Loucy (cell line): ENCODE measurements around the gene GOLGA6L2.

ENCODE experiments used
- CTCF ChIP-seq: fragments of 200-600 bp; sonication (generic); conservative IDR thresholded peaks from 2 replicates; pipeline ENCODE4 v1.5.1; 2014; ENCODE audit warnings: mild to moderate bottlenecking, antibody characterized with exemption, low read length
- EZH2phosphoT487 ChIP-seq: fragments of 200-600 bp; IDR thresholded peaks from 2 replicates; pipeline ENCODE4 v1.6.1; 2018; ENCODE audit warnings: antibody characterized with exemption, mild to moderate bottlenecking, moderate library complexity, borderline replicate concordance

DNA sequence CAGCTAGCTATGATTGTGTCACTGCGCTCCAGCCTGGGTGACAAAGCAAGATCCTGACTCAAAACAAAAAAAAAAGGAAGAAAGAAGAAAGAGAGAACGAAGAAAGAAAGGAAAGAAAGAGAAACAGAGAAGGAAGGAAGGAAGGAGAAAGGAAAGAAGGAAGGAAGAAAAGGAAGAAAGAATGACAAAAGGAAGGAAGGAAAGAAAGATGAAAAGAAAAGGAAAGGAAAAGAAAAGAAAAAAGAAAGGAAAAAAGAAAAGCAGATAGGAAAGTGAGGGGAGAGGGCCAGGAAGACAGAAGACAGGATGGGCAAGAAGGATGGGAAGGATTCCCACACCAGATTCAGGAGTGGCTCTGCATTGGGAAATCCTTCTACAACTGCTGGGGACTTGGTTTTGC lies 44.9 kb downstream of the GOLGA6L2 start:
- TF ChIP-seq CTCF (no peak), EZH2phosphoT487 (no peak)
